Fibroblast of skin of abdomen (primary cell): ENCODE results near the gene VSX2.
A peak's percentile ranks its signal among the peaks of the same experiment; 100 is the strongest.

Experiments used
- DNase-seq: peaks from one replicate; pipeline ENCODE4 v3.0.0-alpha.2; 2013

VSX2 gene

DNA sequence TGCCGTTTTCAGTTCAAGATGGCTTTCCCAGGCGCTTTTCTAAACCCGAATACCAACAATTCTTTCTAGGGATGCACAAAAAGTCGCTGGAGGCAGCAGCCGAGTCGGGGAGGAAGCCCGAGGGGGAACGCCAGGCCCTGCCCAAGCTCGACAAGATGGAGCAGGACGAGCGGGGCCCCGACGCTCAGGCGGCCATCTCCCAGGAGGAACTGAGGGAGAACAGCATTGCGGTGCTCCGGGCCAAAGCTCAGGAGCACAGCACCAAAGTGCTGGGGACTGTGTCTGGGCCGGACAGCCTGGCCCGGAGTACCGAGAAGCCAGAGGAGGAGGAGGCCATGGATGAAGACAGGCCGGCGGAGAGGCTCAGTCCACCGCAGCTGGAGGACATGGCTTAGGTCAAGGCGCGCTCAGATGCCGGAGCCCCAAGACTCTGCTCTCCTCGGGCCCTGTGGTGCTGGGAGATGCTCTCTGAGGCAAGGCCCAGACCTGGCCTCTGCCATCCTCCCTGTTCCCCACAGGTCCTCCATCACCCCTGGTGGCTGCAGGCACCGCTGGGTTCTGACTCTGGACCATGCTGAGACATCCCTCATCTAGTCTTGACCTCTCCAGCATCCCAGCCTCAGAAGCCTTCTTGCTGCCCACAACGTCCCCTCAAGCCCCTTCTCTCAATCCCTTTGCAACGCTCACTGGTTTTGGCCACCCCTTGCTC, 21.4 kb downstream of the VSX2 start:
- no peak for DNase-seq

DNA sequence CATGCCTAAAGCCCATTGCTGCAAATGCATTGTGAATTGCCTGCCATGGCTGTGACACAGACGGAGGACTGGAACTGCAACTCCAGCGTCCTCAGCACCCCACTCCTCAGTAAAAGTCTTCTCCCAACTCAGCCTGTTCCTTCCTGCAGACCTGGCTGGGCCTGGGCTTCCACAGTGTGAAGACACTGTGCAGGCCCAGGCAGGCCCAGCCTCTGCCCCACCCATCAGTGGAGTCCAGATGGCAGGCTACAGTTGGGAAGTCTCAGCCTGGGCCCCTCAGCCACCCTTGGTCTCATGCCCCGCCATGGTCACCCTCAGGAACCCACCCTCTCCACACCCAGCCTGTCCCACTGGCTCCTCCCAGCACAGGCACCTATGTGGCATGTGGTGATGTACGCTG, 22.0 kb downstream of the VSX2 start:
- DNase-seq = no peak

DNA sequence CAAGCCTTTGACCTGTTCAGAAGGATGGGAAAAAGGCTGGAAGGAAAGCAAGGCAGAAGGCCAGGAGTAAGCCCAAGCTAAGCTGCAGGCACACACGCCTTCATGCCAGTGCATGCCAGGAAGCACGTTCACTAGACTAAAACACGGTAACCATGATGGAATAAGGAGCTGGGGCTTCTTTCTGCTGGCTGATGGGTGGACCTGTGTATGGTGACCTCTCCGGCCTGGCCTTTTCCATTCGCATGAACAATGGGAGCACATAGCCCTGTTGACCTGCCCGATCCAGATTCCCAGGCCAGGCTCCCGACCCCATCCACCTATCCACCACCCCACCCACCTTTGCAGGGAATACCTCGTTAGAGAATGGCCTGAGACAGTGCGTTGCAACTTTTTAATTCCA, 22.8 kb downstream of the VSX2 start:
- no peak for DNase-seq

DNA sequence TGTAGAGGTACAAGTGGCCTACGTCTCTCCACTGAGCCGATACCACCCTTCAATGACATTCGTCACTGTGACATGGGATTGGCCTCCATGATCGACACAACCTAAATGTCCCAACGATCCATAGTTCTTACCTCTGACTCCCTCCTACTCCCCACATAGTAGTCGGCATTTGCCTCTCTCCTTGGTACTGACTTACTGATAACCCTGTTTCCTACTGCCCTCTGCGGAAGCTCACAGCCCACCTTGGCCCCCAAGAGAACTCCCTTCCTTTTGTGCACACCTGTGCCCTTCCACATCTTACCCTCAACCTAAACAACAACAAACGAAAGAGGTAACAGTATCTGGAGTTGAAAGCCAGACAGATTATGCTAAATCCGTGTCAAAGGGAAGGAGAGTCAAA, 23.9 kb downstream of the VSX2 start:
- DNase-seq = no peak

DNA sequence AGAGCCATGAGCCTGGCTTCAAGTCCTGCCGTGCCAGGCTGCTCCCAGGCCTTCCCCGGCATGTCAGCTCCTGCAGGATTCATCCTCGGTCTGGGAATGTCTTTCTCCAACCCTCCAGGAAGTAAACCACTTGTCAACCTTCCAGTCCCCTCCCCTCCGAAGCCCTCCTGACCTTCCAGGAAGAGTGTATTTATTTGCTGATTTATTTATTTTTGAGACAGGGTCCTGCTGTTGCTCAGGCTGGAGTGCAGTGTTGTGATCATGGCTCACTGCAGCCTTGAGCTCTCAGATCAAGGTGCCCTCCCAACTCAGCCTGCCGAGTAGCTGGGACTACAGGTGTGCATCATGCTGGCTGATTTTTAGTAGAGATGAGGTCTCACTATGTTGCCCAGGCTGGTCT, 24.7 kb downstream of the VSX2 start:
- DNase-seq = no peak

DNA sequence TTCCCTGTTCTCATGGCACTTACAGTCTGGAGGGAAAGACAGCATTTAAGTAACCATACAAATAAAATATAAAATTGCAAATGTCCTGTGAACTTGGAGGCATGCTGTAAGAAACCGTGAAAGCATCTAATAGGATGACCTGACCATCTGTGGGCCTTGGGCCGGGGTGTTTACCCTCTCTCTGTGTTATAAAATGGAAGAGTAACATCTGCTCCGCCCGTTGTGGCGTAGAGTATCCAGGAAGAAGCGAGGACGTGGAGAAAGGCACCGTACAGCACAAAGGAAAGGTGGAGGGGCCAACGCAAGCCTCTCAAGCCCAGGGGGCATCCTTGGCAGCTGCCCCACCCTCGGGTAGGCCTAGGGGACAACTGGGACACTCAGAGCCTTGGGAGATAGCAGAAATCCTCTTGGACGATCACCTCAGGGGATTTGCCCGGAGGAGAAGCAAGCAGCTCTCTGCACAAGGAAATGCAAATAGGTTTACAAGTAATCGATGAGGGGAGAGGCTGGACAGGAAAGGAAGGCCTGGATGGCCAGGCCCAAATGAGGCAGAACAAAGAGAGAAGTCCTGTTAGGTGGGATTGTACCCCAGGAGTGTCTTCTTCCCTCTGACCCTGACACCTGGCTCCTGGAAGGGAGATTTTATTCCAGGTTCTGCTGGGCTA, 26.2 kb downstream of the VSX2 start:
- DNase-seq = no peak

DNA sequence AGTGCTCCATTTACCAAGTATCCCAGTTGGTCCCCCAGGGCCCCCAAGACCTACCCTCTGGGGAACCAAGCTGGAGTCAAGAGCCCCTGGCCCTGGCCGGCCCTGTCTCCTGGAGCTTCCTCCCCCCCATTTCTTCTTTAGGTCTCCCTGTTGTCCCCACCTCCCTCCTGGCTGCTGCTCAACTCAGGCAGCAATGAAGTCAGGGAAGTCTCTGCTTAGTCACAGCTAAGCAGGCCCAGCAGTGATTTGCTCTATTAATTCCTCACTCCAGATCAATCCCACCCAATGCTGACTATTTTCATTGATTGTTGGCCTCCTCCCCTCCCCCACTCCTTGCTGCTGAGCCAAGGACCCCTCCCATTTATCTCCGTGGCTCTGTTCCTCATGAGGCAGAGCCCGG, 28.3 kb downstream of the VSX2 start:
- no peak for DNase-seq

DNA sequence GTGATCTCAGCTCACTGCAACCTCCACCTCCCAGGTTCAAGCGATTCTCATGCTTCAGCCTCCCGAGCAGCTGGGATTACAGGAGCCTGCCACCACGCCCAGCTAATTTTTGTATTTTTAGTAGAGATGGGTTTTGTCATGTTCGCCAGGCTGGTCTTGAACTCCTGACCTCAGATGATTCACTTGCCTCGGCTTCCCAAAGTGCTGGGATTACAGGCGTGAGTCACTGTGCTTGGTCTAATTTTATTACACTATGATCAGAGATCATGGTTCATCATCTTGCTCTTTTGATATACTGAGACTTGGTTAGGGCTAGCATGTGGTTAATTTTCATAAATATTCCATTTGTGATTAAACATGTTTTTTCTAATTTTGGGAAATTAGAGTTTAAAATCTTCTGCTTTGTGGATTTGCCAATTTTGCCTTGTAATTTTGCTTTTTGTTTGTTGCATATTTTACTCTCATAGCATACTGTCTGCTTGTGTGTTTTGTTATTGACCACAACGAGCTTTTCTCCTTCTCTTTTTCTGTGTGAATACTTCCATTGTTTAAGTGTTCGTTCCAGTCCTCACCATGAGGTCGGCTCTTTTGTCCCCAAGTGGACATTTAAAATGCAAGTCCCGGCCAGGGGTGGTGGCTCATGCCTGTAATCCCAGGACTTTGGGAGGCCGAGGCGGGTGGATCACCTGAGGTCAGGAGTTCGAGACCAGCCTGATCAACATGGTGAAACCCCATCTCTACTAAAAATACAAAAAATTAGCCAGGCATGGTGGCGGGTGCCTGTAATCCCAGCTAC, 31.3 kb downstream of the VSX2 start:
- peak; percentile 70 for DNase-seq

GRCh38 chr14:74271365-74271764, 32.1 kb downstream of the VSX2 start:
- DNase-seq = no peak

DNA sequence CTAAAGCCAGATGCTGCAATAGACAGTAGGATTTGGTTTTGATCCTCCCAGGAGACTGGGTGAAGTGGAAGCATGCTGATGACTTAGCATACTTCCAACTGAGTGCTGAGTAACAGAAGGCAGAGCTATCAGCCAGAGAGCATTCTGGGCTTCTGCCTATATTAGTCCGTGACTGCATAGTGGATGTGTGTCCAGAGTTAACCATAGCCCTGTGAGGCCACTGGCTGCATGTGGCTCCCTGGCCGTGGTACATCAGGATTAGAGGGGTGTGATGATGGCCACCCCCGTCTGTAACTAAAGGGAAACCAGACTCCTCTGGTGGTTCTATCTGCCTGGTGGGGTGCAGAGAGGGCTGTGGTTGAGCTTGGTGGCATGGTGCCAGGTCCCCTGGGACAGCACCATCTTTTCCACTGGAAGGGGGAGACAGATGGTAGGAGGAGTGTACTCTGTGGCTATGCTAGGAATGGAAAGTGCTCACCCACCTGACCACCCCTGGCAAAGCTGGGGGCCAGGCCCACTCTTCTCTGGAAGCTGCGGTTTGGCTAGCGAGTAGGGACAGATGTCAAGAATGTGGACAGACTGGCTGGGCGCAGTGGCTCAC, 36.1 kb downstream of the VSX2 start:
- DNase-seq = peak; percentile 87

- no peak for DNase-seq
Measured at GRCh38 chr14:74278080-74278479, 38.8 kb downstream of the VSX2 start.

GRCh38 chr14:74281069-74281468, 41.8 kb downstream of the VSX2 start:
- no peak for DNase-seq

DNA sequence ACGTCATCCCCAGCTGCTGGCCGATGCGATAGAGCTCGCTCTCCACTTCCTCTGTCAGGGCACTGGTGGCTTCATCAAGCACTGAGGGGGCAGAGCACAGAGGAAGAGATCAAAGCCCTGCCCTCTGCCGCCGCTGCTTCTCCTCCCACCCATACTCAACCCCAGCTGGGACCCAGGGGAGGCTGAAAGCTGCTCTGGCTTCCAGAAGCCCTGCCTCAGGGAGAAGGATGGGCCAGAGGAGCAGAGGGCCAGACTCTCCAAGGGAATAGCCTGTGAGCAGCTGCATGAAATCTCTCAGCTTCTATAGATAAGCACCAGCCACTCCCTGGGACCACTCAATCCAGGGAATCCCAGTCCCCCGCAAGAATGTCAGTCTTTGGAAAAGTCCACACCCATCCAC, 47.5 kb downstream of the VSX2 start:
- no peak for DNase-seq

DNA sequence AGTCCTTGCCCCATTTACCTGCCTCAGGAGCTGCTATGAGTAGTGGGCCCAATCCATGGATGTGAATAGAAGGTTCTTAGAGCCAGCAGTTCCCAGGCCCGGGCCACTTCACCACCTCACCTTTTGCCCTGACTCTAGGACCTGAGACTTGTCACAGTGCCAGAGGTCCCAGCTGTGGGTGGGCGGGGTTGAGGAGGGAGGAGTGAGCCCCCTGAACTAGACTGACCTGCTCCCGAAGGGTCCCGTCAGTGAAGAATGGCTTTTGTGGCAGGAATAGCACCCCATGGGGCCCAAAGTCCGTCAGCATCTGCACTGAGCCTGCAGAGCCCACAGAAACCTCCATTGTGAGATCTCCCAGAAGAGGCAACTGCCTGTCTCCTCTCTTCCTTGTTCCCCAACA, 50.6 kb downstream of the VSX2 start:
- DNase-seq = no peak

DNA sequence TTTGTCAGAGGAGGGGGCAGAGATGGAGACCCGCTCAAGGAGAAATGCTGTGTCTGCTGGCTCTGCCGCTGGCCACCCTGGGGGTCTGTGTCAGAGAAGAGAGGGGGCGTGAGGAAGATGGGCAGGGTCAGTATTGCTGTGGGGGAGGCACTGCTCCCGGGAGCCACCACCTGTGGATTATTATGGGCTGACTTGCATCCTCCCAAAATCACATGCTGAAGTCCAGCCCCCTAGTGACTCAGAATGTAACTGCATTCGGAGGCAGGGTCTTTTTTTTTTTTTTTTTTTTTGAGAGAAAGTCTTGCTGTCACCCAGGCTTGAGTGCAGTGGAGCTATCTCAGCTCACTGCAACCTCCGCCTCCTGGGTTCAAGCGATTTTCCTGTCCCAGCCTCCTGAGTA, 51.2 kb downstream of the VSX2 start:
- peak; percentile 18 for DNase-seq

DNA sequence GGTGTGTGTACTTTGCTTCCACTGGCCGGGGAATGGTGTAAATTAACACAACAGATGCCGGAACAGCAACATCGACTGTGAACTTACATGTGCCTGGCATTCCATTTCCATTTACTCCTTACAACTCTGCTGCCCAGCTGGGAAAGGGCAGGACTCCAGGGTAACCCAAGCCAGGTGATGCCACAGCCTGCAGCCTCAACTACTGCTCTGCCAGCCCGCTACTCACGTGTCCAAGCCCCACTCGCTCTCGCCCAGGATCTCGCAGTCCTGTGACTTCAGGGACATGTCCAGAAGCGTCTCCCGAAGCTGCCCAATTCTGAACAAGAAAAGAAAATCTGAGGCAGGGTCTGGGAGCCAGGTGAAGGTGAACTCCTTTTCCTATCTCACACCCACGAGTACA, 52.8 kb downstream of the VSX2 start:
- DNase-seq = no peak

DNA sequence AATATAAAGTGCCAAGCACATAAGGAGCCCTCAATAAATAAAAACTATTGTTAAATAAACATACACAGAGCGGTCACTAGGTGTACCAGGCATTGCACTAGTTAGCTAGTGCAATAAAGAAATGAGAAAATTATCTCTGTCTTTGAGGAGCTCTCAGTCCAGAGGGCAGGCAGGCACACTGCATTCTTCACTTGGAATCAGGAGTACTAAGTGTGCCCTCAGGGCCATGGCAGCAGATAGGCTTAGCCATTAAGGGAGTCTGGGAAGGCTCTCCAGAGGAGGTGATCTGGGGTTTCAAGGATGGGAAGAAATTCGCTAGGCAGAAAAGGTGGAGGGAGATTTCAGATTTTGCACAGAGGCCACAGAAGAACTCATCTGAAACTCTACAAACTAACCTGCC, 54.4 kb downstream of the VSX2 start:
- no peak for DNase-seq

- DNase-seq = no peak
Measured at GRCh38 chr14:74296037-74296467, 56.8 kb downstream of the VSX2 start.

DNA sequence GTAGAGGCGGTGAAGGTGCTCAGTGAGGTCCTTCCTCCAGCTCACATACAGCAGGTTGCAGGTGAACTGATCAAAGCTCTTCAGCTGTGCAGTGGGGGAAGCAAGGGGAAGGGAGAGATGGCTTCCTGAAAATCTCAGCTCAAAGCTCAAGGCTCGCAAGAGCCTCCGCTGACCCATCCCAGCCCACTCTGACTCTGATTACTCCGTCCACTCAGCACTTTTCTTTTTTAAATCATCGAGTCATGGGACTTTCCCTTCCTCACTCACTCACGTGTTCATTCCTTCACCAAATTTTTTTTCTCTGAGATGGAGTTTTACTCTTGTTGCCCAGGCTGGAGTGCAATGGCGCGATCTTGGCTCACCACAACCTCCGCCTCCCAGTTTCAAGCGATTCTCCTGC, 58.7 kb downstream of the VSX2 start:
- DNase-seq = no peak

DNA sequence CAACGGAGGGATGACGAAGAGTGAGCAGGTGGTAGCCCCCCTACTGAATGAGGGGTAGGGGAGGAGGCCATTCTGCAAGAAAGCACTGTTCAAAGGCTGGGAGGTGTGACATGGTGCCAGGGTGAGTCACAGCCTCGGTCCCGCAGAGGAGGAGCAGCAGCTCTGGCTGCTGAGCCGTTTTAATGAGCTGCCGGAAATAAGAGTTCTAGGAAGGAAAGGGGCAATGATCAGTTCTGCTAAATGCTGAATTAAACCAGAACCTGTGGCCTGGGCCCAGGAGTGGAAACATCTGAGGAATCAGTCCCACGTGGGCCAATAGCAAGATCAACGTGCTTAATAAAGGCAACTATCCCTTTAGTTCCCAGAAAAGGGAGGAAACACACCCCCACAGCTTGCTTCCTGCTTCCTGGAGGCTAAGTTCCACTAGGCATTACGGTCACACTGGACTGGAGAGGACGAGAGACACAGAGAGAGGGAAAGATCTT, 59.9 kb downstream of the VSX2 start:
- DNase-seq = no peak

DNA sequence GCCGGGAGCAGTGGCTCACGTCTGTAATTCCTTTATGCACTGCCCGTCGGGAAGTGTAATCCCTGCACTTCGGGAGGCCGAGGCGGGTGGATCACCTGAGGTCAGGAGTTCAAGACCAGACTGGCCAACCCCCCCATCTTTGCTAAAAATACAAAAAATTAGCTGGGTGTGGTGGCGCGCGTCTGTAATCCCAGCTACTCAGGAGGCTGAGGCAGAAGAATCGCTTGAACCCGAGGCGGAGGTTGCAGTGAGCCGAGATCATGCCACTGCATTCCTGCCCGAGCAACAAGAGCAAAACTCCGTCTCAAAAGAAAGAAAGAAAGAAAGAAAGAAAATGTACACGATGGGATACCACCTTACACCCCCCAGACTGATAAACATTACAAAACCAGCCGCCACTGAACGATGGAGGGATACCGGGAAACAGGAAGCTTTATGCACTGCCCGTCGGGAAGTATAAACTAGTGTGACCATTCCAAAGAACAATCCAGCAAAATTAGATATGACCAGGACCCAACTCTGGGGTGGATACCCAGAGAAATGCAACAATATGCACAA, 62.4 kb downstream of the VSX2 start:
- no peak for DNase-seq

- DNase-seq = peak; percentile 52
Measured at GRCh38 chr14:74302152-74302628, 62.9 kb downstream of the VSX2 start.
